Ramos (cell line): ENCODE data around the gene QSOX1.

Experiments
- in situ Hi-C: fragments of 300-500 bp; cut with MboI; formaldehyde crosslinking; loops from one replicate; pipeline ENCODE4 v1.14.3; 2022; ENCODE audit warnings: low sequenced_read_pairs; ENCODE audit not compliant: unreplicated experiment

The QSOX1 gene

DNA sequence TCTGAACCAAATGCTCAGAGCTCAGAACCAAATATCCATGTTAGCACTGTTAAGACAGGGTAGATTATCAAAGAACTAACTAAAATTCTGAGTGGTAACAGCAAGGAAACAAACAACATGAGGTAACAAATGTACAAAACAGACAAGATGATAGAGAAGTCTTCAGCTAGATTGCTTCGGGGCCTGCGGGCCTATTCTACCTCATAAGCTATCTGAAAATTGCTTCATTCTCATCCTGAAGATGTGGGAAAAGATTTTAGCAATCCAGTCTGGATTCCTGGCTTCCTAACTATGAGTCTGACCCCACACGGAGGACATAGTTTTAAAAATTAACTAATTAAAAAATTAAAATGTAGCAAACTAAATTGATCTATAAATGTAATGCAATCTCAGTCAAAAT, 9.2 kb upstream of the QSOX1 start:
- in situ Hi-C loops: no loop called here

DNA sequence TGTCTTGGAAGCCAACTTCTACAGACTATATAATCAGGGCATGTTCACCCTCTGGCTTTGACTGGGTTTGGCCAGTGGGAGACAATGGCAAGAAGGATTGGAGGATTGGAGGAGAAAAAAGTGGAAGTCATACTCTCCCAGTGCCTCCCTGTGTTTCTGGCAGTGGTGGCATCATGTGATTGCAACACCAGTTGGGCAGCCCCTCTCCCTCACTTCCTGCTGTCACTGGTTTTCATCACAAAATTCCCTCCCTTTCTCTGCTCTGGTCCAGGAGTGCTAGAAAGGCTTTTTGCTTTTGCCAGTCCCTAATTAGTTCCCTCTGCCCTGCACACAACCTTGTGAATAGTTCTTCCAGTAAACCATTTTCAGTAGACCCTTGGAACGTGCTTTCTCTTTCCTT, 3.7 kb upstream of the QSOX1 start:
- in situ Hi-C loops: no loop called here

DNA sequence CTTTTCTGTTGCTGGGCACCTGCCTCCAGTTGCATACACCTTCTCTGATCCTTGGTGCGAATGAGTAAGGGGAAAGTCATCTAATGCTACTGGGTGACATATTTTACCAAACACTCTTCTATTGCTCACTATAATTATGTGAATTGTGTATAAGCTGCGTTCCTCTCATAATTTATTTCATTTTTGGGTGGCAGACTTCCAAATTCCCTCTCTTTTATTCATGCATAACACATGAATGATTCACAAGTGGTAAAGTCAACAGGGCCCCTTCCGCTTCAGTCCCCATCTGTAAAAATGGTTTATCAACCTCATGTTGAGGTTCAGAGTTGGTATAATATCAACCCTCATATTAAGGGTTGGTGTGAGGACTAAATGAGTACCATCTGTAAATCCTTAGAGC, 3.2 kb upstream of the QSOX1 start:
- in situ Hi-C loops: no loop called here

DNA sequence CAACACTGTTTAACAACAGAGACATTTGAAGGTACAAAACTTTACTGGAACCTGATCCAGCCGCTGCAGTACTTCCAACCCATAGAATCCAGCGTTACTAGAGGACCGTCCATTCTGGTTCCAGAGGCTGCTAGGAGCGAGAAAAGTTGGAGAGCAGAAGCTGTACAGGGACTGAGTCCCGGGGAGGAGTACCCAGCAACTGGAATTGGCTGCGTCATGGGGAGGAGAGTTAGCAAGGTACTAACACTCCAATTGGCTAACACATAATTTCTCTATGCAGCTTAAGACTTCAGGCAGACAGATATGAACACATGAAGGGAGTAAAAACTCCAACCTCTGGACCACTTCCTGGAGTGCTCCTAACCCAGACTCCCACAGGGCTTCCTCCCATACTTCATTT, 2.1 kb upstream of the QSOX1 start:
- in situ Hi-C loops: no loop called here

DNA sequence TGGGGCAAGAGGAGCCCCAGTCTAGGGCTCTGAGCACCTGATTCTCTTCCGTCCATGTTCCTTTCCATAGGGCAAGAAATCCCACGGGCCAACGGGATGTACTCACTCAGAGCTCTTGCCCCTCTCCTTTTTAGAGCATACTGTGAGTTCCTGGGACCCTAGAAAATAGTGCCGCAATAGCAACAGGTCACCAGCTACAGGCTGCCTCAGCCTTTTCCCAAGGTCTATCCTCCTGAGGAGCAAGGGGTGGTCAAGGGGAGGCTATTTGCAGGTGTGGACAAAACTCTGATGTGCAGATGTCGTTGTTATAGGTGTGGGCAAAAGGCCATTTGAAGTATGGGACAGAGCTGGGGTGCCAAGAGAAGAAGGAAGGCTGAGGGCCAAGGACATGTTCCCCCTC, 1.6 kb upstream of the QSOX1 start:
- in situ Hi-C loops: no loop called here

DNA sequence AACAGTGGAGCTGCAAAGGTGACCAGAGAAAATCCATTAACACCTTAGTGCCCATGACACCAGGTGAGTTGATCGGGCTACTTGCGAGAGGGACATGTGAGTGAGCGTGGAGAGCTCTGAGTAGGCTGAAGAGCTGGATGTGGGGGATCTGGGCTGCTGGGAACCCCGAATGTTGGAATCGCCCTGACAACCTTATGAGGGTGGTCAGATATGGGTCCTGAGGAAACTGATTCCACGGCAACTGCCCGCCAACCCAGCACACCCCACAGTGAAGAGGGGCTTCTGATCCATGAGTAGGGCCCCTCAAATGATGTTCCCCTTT, 705 bp upstream of the QSOX1 start:
- in situ Hi-C loops: no loop called here

DNA sequence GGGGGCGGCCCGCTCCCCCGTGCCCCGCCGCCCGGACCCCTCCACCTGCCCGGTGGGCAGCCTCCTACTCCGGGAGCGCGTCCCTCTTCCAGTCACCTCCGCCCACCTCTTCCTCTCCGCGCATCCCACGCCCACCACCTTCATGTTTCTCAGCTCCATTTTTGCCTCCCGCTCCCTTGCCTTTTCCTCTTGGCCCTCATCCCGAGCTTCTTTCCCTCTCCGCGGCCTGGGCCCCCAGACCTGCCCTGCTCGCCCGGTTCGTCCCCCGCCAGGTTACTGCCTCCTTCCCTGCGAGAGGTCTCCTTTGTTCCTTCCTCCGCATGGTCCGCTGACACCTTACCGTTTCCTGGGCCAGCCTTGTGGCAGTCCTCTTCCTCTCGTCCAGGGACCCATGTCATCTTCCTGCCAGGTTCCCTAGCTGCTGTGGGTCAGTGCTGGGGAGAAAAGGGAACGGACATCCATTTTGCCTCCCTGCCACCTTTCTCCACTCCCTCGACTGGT, 563 bp downstream of the QSOX1 start:
- in situ Hi-C loops: no loop called here

DNA sequence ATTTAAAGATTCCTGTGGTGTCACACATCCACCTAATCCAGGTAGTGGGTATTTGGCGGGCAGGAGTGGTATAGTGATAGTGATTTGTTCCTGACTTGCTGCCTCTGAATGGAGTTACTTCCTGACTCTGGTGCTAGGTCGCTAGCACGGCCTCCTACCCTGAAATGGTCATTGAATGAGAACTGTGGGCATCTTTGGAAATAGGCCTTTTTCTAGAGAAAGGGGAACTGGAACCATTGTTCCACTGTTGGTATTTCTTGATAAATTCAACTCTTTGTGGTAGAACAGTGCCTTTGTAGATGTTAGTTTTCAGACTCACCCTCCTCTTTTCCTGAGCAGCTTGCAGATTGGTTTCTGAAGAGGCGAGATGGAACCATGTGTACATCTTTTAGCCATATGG, 1.5 kb downstream of the QSOX1 start:
- in situ Hi-C loops: no loop called here

DNA sequence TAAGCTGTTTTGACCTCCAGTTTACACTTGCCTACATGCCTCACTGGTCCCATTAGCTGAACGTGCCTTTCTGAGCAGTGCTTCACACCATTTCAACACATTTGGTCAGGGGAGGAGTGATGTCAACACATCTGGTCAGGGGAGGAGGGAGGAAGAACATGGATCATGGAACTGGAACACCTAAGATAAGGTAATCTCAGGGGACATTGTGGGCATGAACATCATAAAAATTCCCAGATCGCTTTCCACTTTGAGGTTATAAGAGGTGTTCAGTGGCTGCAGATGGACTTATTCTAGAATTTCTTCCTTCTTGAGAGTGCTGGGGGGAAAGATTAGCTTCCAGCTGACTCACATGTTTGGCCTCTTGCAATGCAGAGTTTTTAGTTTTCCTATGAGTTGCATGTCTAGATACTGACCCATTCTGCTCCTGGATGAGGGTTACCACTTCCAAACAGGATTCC, 2.0 kb downstream of the QSOX1 start:
- in situ Hi-C loops: no loop called here

DNA sequence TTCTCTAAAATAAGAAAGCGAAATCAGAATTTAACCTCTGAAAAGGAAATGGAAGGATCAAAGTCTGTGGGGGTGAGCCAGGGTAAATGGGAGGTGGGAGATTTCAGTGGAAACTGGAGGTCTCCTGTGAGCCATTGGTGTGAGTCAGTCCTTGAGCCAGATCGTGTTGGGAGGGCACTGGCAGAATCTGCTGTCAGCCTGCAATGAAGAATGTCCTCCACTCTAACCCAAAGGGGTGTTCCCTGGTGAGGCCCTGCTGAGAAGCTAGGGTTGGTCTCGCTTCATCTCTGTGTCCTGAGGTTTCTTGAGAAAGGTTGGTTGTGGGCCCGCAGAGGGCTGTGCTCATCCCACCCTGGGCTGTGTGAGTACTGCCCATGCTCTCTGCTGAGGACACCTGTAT, 2.4 kb downstream of the QSOX1 start:
- in situ Hi-C loops: no loop called here

DNA sequence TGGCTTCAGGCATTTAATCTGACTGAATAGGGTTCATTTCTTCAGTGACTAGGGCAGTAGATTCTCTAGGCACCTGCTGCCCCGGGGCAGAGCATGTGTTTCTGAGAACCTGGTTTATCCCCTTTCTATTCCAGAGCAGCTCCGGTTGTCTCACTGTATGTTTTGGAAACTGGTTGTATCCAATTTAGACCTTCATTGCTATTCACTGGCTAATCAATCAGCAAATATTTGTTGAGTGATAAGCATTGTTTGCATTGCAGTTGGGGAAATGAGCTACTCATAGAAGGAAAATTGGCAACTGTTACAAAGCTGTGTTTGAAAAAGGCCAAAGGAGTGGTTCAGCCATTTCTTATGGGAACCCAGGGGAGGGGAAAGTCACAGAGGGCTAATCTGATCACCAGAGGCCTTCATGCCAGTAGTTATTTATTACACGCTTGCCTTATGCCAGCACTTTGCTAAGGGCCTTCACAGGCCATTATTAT, 2.9 kb downstream of the QSOX1 start:
- in situ Hi-C loops: no loop called here

DNA sequence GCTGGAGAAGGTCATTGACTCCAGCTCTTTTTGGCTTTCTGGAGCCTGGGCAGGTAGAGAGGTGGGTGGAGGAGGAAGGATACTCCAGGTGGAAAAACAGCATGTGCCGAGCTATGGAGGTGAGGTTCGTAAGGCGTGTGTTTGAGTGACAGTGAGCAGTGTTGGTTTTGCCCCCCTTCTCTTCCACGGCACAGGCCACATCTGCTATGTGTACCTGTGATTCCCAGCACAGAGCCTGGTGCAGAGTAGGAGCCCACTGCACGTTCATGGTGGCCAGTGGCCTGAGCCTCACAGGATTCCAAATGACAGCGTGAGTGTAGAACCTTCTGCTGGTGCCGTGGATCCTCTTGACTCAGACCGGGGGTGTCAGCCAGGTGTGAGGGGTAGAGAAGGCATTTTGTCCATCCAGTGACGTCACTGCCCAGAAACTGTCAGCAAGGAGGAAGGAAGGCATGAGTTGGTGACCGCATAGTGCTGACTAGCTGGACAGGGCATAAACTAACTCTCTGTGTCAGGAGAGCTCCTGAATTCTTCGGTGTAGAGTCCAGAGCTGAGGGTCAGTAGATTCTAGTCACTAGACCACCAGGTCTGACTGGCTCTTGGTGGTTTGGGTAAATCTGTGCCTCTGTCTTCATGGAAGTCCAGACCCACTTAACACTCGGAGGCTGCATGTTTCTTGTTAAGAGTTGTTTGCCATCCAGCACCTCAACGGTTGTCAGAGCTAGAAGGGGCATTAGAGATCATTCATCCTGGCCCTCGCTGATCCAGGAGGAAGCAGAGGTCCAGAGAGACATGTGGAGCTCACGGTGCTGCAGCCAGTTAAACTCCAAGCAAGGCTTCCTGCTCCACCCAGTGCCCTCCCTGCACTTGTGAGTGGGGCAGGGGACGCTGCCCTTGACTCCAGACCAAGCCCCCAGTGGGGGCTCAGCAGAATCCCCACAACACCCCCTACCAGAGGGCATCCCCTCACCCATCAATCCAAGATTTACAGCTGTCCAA, 3.8 kb downstream of the QSOX1 start:
- in situ Hi-C loops: no loop called here

DNA sequence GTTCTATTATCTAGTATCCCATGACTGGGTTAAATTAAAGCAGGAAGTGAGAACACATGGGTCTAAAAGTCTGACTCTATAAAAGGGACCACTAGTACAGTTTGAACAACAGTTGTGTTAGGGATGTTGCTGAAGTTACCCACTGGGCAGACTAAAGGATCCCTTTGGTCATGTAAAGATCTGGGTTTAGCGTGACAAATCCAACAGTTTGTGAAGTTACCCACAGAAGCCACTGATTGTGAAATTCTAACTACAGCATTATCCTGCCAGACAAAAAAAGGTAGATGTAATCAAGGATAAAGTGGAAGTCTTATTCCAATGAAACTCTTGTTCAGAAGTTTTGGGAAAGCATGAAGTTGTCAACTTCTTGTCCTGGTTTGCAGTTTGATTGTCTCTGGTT, 5.7 kb downstream of the QSOX1 start:
- in situ Hi-C loops: no loop called here

DNA sequence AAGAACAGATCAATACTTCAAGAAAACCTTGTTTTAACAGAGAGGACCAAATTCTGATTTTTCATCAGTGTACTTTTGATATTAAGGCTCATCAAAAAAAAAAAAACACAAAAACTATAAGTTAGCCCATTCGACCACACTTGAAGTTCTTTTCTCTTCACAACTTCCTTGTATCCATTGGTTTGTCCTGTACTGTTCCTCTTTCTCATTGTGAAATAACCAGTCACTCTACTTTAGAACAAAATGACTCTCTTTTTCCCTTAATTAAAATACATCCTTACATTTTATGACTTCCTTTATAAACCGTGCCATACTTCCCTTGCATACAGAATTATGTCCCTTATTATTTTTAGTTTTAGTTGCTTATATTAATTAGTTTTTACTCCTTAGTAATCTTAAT, 8.4 kb downstream of the QSOX1 start:
- in situ Hi-C loops: no loop called here

DNA sequence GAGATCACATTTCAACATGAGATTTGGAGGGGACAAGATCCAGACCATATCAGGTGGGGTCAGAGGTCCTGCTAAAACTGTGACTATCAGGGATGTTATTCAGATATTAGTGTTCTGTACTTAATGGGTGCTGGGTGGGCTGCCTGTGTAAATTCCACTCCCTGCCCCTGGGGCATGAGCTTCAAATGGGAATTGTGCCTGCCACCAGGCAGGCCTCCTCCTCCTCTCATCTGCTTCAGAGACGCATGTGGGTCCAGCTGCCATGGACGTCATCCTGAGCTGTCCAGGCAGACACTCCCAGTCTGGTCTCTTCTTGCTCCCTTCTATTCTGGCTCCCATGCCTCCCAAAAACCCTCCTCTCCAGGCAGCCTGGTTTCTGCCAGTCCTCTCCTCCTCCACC, 10.4 kb downstream of the QSOX1 start:
- in situ Hi-C loops: no loop called here

DNA sequence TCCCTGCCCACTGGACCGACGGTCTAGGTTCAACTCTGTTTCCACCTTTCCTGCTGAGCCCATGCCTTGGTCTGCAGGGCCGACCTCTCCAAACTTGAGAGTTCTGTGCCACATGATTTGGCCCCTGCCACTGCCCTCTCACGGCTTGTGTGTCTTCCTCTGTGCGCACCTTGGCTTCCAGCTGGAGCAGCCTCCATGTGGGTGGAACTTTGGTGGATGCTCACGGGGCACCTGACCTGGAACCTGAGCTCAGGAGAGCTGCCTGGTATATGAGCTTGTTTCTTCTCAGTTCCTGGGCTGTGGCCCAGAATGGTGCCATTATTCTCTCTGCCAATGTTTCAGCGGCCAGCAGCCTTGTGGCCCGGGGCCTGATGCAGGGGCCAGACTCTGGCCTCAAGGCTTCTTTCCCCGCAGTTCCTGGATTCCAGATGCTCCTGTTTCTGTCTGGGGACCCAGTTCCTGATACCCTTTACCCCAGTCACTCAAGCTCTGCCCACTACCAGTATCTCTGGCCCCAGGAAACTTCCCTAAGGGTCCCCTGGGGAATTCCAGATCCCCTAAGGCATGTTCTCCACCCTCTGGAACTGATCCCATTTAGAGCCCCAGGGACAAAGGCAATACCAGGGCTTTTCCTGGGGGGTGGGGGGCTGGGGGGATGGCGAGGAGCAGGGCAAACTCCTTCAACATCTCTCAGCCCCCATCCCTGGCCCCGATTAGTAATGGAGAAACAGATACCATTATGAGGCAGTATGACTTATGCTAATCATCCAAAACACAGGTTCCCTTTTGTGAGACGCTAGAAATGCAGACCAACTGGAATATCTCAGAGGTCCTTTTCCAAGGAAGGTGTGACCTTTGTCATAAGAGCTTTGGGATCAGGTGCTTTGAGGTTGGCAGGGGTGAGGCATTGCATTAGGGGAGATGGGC, 11.1 kb downstream of the QSOX1 start:
- in situ Hi-C loops: no loop called here

DNA sequence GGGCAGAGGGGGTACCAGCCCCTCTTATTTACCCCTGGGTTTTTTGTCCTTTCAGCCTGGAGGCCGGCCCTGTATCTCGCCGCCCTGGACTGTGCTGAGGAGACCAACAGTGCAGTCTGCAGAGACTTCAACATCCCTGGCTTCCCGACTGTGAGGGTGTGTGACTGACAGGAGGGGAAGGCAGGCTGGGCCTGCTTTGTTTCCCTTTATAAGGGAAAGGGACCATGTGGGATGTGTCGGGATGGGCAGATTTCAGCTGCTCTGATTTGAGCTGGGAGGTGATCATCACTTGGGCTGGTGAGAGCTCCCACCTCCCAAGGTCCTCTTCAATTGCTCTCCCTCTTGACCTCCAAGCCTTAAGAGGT, 11.7 kb downstream of the QSOX1 start:
- in situ Hi-C loops: no loop called here

DNA sequence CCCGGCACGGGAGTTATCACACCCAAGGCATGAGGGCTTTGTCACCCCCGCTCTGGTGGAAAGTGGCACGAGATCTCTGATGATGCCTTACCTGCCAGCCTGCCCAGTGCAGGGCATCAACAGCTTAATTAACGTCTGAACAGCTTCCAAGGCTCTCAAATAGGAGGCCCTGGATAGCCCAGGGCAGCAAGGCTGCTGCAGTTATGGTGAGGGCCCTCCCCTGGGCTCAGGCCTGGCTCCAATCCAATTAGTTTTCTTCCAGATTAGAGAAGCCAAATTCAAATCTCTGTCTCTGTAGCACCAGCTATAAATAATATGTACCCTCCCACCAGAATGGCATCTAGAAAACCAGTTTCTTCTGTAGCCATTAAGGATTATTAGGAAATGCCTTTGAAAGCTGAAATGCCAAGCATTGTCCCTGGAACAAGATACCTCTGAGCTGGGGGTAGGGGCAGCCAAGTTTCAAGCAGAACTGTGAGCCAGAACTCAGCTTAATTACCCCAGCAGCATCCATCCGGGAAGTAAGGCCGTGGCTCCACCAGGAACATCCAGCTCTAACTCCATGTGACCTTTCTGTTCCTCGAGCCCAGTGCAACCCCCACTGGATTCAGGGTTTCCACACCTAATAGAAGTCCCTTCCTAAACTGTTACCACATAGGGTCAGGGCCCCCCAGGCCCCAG, 12.5 kb downstream of the QSOX1 start:
- in situ Hi-C loops: no loop called here

DNA sequence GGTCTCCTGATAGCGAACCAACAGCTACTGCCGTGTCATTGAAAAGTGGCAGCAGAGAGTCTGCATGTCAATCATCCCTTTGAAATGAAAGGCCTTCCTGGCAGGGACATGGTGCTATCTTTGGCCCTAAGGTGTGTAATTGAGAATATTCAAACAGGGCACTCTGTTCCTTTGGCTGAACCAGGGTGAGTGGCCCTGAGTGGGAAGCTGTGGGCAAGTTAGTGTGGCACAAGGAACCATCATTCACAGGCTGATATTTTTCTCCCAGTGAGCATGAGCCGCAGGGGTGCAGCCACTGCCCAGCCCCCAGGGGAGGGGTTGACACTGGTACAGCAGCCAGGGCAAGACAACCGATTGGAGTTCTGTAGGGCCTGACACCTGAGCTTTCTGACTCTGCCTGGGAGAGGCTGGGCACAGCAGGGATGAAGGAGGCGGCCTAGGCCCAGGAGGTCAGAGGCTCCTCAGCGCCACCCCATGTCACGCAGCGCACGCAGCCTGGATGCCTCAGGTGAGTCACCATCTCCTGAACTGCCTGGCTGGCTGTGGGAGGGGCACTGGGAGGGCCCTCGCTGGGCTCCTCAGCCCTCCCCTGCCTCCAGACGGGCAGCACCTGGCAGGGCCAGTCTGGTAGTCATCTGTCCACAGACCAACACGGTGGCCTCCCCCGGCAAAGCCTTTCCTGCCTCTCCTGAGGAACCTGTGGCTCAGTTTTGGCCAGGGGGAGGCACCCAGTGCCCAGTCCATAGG, 13.2 kb downstream of the QSOX1 start:
- in situ Hi-C loops: no loop called here
